ENCODE results near the gene PCK1.

- TF ChIP-seq CTCF (conservative IDR thresholded peaks at IDR 0.05): no peak
- TF ChIP-seq ZFX (IDR thresholded peaks at IDR 0.05): no peak
Observed at GRCh38 chr20:57605878-57606277, 45.0 kb downstream of the PCK1 start.
